Anterior cingulate cortex (tissue), 58 donors: ENCODE results near the gene PTPN3.
"Not testable (repeated sequence)": the region's sequence is repeated elsewhere in the genome, so short reads cannot be mapped to it uniquely, and the experiment has no call there.

Experiments
- DNase-seq, 58 donors: peaks; one replicate each; lab custom pipeline; 2025; lab: John Stamatoyannopoulos, UW

The PTPN3 gene

GRCh38 chr9:109358968-109359603, 139.0 kb downstream of the PTPN3 start:
- DNase-seq: not testable (repeated sequence)

GRCh38 chr9:109355564-109356297, 142.4 kb downstream of the PTPN3 start:
- no peak for DNase-seq

- no peak for DNase-seq
Measured at GRCh38 chr9:109354190-109354589, 143.9 kb downstream of the PTPN3 start.

DNA sequence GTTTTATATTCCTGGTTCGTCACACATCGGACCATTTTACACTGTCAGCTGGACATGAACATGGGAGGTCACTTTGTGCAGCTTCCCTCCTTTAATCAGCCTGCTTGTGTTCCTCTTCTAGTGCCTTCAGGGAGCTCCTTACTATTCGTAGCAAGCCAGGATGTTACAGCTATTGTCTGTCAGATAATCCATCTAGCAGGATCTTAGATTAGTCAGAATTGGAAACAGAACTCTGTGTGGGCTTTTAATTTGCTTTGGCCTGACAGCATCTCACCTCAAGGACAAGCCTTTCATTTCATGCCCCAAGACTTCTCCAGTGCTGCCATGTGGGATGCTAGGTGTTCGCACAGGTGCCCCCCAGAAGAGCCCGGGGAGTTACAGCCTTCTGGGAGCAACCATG, 147.1 kb downstream of the PTPN3 start:
- no peak for DNase-seq

DNA sequence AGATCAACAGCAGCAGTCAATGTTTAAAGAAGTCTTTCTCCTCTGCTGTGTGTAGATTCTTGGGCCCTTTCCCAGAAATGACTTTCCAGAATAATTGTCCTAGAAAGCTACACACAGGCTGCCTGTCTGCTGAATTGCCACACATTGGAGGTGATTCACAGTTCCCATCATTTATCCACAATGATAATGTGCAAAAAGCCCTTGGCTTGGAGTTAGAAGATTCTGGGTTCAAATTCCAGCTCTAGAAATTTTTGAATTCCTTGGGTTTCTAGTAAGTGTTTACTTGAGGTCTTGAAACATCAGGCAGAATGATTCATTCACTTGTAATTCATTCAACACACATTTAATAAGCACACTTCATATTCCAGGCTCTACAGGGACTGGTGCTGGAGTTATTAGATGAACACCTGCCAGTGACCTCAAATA, 148.7 kb downstream of the PTPN3 start:
- DNase-seq: peak in 16 of 58 donors; percentile 3 to 78 (median 19)

DNA sequence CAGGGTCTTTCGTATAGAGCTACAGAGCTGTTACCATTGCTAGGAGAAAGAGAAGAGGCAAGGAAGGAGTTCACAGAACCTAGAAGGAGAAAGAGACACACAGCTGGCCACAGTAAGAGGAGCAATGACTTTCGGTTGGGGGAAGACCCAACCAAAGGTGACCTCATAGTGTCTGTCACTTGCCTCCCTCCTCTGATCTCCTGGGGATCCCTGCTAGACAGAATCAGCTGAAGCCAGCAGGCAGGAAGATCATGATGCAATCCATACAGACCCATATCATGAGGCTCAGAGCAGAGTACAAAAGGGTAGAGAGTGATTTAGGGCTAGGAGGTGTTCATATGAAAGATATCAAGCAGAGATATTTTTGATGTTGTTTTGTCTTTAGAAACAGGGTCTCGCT, 151.2 kb downstream of the PTPN3 start:
- DNase-seq: no peak

- no peak for DNase-seq
Measured at GRCh38 chr9:109344866-109345265, 153.2 kb downstream of the PTPN3 start.

GRCh38 chr9:109342878-109343277, 155.2 kb downstream of the PTPN3 start:
- DNase-seq: no peak

GRCh38 chr9:109341561-109341960, 156.5 kb downstream of the PTPN3 start:
- no peak for DNase-seq

DNA sequence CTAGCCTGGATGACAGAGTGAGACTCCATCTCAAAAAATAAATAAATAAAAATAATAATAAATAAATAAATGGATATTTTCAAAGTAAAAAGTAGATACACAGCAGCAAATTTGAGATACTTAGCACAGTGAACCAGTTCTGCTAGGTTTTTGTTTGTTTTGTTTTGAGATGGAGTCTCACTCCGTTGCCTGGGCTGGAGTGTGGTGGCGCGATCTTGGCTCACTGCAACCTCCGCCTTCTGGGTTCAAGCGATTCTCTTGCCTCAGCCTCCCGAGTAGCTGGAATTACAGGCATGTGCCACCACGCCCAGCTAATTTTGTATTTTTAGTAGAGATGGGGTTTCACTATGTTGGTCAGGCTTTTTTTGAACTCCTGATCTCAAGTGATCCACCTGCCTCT, 157.1 kb downstream of the PTPN3 start:
- DNase-seq: not testable (repeated sequence)

- no peak for DNase-seq
Measured at GRCh38 chr9:109336409-109336808, 161.7 kb downstream of the PTPN3 start.

- no peak for DNase-seq
Measured at GRCh38 chr9:109335929-109336328, 162.2 kb downstream of the PTPN3 start.

DNA sequence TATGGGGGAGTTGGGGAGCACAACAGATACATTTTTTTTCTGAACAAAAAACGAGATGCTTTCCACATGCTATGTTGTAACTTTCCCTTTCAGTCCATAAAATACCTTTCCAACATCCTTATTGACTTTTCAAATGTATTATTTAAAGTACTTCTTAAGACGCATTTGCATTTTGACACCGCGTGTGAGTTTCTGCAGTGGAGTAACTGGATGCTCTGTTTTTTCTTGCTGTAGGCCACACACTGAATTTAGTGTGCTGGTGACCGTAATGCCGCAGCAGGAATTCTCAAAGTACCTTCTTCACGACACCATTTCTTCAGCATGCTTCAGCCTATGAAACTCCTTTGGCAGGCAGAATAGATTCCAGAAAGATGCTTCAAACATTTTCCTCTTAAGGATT, 163.0 kb downstream of the PTPN3 start:
- no peak for DNase-seq

GRCh38 chr9:109331353-109331752, 166.8 kb downstream of the PTPN3 start:
- peak in 39 of 58 donors; percentile 6 to 76 (median 39) for DNase-seq

DNA sequence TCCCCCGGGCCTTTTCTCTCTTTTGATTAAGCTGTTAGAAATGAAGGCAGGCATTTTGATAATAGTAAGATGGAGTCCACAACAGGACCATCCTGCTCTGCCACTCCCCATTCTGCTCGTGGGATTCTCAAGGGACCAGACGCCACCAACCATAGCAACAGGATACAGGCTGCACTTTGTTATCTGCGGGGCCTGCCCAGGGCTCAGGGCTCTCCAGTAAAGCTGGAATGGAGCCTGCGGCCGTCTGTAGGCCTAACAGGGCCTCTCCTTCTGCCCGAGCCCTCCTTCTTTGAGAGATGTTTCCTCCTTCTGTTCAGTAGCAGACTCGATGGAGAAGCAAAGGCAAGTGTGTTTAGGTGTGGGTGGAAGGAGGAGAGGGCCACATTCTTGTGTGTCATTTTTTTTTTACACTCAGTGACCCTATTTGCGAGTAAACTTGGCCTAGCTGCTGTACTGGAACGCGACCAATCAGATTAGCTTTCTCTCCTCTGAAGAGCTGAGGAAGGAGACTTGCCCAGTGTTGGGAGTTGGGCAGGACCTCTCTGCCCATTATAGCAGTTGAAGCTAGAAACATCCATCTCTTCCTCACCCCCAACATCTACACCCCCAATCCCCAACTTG, 168.4 kb downstream of the PTPN3 start:
- DNase-seq: no peak

GRCh38 chr9:109328978-109329637, 169.0 kb downstream of the PTPN3 start:
- no peak for DNase-seq
